Gastroesophageal sphincter (tissue), 3 donors: ENCODE data around the gene GDPD1.

Source experiments
- CTCF ChIP-seq, 4 experiments: fragments of 200-600 bp in 2 of 4; fragments of 450-650 bp in 2 of 4; sonication (generic) in 1 of 4; IDR thresholded peaks; one replicate each; pipeline ENCODE4 v1.5.1; 2017 to 2019; ENCODE audit warnings: antibody characterized with exemption in 4 of 4, mild to moderate bottlenecking in 2 of 4, moderate library complexity in 2 of 4
- POLR2A ChIP-seq, 2 donors: fragments of 450-650 bp; IDR thresholded peaks; one replicate each; pipeline ENCODE4 v1.6.1; 2017; ENCODE audit warnings: antibody characterized with exemption in 2 of 2, mild to moderate bottlenecking in 2 of 2, moderate library complexity in 1 of 2

GRCh38 chr17:59284317-59284716, 64.0 kb downstream of the GDPD1 start:
- TF ChIP-seq POLR2A (IDR thresholded peaks at IDR 0.05) (no peak), CTCF (IDR thresholded peaks at IDR 0.05) (no peak)
